DOHH2 (cell line): Measurements from ENCODE around the gene PHF23.

Experiments used
- H3F3A ChIP-seq: fragments of 200-600 bp; sonication (generic), shearing (Covaris generic); 2 replicates; pipeline ENCODE4 v1.6.0; 2016; ENCODE audit warnings: antibody characterized with exemption, mild to moderate bottlenecking; ENCODE audit not compliant: control insufficient read depth, insufficient read depth
- H3K27ac ChIP-seq: fragments of 200-600 bp; sonication (generic); 2 replicates; pipeline ENCODE4 v1.5.1; 2014; ENCODE audit warnings: low read depth, mild to moderate bottlenecking, low read length, moderate library complexity
- H3K27me3 ChIP-seq: fragments of 200-600 bp; sonication (generic); 2 replicates; pipeline ENCODE4 v1.6.1; 2014; ENCODE audit warnings: mild to moderate bottlenecking, low read length, mixed read lengths; ENCODE audit not compliant: control insufficient read depth
- H3K36me3 ChIP-seq: fragments of 200-600 bp; sonication (generic); 2 replicates; pipeline ENCODE4 v1.6.1; 2014; ENCODE audit warnings: mild to moderate bottlenecking, low read length, moderate library complexity, mixed read lengths; ENCODE audit not compliant: control insufficient read depth
- H3K4me1 ChIP-seq: fragments of 200-600 bp; sonication (generic); 2 replicates; pipeline ENCODE4 v1.6.1; 2014; ENCODE audit warnings: mild to moderate bottlenecking, low read length, mixed read lengths; ENCODE audit not compliant: control insufficient read depth
- H3K4me2 ChIP-seq: fragments of 200-600 bp; sonication (generic); 2 replicates; pipeline ENCODE4 v1.6.0; 2014; ENCODE audit warnings: mild to moderate bottlenecking, low read length, moderate library complexity
- H3K4me3 ChIP-seq: fragments of 200-600 bp; sonication (generic); 2 replicates; pipeline ENCODE4 v1.5.1; 2014; ENCODE audit warnings: mild to moderate bottlenecking, low read length, mixed read lengths
- H3K79me2 ChIP-seq: fragments of 200-600 bp; sonication (generic); 2 replicates; pipeline ENCODE4 v1.6.1; 2014; ENCODE audit warnings: mild to moderate bottlenecking, low read length, mixed read lengths; ENCODE audit not compliant: control insufficient read depth
- H3K9me2 ChIP-seq: fragments of 200-600 bp; sonication (generic); replicated peaks from 2 replicates; pipeline ENCODE4 v1.6.1; 2014; ENCODE audit warnings: mild to moderate bottlenecking, low read length, mixed read lengths; ENCODE audit not compliant: control insufficient read depth
- H3K9me3 ChIP-seq: fragments of 200-600 bp; sonication (generic); 2 replicates; pipeline ENCODE4 v1.6.1; 2014; ENCODE audit warnings: antibody characterized with exemption, low read length, mixed read lengths; ENCODE audit not compliant: control insufficient read depth, insufficient read depth
- H4K20me1 ChIP-seq: fragments of 200-600 bp; sonication (generic); 2 replicates; pipeline ENCODE4 v1.6.0; 2014; ENCODE audit warnings: low read depth, mild to moderate bottlenecking, antibody characterized with exemption, low read length, moderate library complexity; ENCODE audit not compliant: control insufficient read depth, insufficient read depth
- CTCF ChIP-seq: fragments of 200-600 bp; sonication (generic); IDR thresholded peaks from one replicate; pipeline ENCODE4 v1.5.1; 2014; ENCODE audit warnings: antibody characterized with exemption, mild to moderate bottlenecking, low read depth, low read length; ENCODE audit not compliant: poor library complexity, severe bottlenecking
- EZH2phosphoT487 ChIP-seq: fragments of 200-600 bp; sonication (generic); IDR thresholded peaks from 2 replicates; pipeline ENCODE4 v1.6.1; 2017; ENCODE audit warnings: borderline replicate concordance, mild to moderate bottlenecking, antibody characterized with exemption, low read length, moderate library complexity, mixed read lengths

PHF23 gene

GRCh38 chr17:7224110-7224509 is 15.1 kb downstream of the PHF23 start:
- Histone ChIP-seq H3K9me2 (no peaks in the 10 kb centered on the region), H3K4me1 (peaks cover 20% of the 10 kb centered on the region), H3K27me3 (no peaks in the 10 kb centered on the region), H3K9me3 (no peaks in the 10 kb centered on the region), H3F3A (peaks cover 8% of the 10 kb centered on the region), H3K27ac (no peak overlapping the region), H4K20me1 (peaks cover 5% of the 10 kb centered on the region; the same call in 1 of the 2 replicates), H3K79me2 (peaks cover 9% of the 10 kb centered on the region), H3K4me2 (no peak overlapping the region), H3K4me3 (no peak overlapping the region), H3K36me3 (peaks cover 82% of the 10 kb centered on the region)
- TF ChIP-seq CTCF = no peak
- TF ChIP-seq EZH2phosphoT487 = no peak

- H3K27ac ChIP-seq = no peak overlapping the region
- no peaks in the 10 kb centered on the region for H3K9me3 ChIP-seq
- H3K4me2 ChIP-seq = no peak overlapping the region
- peaks cover 27% of the 10 kb centered on the region for H3K4me1 ChIP-seq
- no peaks in the 10 kb centered on the region for H3K9me2 ChIP-seq
- peaks cover 74% of the 10 kb centered on the region for H3K36me3 ChIP-seq
- no peak for TF ChIP-seq EZH2phosphoT487
- no peak for TF ChIP-seq CTCF
- H3F3A ChIP-seq = peaks cover 13% of the 10 kb centered on the region
- H4K20me1 ChIP-seq = peaks cover 5% of the 10 kb centered on the region; the same call in 1 of the 2 replicates
- H3K4me3 ChIP-seq = no peak overlapping the region
- H3K79me2 ChIP-seq = peaks cover 9% of the 10 kb centered on the region
- no peaks in the 10 kb centered on the region for H3K27me3 ChIP-seq
These were observed 15.9 kb downstream of the PHF23 start for GRCh38 chr17:7223375-7223774.

GRCh38 chr17:7222972-7223292 is 16.3 kb downstream of the PHF23 start:
- Histone ChIP-seq H3F3A (peaks cover 14% of the 10 kb centered on the region), H3K36me3 (peaks cover 70% of the 10 kb centered on the region)

More at GRCh38 chr17:7222972-7223292, 16.3 kb downstream of the PHF23 start:
- Histone ChIP-seq H3K4me2 (no peak overlapping the region), H3K79me2 (peaks cover 9% of the 10 kb centered on the region), H4K20me1 (peaks cover 5% of the 10 kb centered on the region; the same call in 1 of the 2 replicates), H3K4me1 (peaks cover 32% of the 10 kb centered on the region), H3K4me3 (no peak overlapping the region), H3K27ac (no peak overlapping the region), H3K9me2 (no peaks in the 10 kb centered on the region), H3K27me3 (no peaks in the 10 kb centered on the region), H3K9me3 (no peaks in the 10 kb centered on the region)
- no peak for TF ChIP-seq CTCF
- TF ChIP-seq EZH2phosphoT487 = no peak
